ENCODE data around the gene CCDC85A. TPM values are rescaled to one million over a fixed set of nuclear protein-coding genes. Genes with fewer than 3 reads are reported as not detected.

The CCDC85A gene
- total RNA-seq, 1 donor from 2014 or later = 4.7 TPM

DNA sequence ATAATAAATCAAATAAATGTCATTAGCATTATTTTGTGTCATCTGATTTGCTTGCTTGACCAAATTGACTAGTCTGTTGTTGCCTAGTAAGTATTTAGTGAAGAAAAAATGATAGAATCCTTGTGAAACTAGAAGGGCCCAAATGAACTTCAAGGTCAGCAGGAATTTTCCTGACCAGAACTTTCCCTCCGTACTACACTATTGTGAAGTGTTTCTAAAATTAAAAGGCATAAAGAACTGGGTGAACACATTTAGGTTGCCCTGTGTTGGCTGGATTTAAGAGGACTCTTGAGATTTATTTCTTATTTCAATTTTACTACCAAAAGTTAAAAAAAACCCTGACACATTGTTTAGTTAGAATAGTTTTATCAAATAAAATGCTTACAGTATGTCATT is 142.6 kb downstream of the CCDC85A start:
- Histone ChIP-seq H3K4me3 (no peak overlapping the region), H3K9me3 (no peaks in the 10 kb centered on the region), H3K27ac (no peak overlapping the region), H3K27me3 (no peaks in the 10 kb centered on the region), H3K36me3 (no peaks in the 10 kb centered on the region), H3K4me1 (no peaks in the 10 kb centered on the region)
- no peak for DNase-seq (ENCODE audit: extremely low spot score in 2 of 2)
- TF ChIP-seq, protein P1, sequence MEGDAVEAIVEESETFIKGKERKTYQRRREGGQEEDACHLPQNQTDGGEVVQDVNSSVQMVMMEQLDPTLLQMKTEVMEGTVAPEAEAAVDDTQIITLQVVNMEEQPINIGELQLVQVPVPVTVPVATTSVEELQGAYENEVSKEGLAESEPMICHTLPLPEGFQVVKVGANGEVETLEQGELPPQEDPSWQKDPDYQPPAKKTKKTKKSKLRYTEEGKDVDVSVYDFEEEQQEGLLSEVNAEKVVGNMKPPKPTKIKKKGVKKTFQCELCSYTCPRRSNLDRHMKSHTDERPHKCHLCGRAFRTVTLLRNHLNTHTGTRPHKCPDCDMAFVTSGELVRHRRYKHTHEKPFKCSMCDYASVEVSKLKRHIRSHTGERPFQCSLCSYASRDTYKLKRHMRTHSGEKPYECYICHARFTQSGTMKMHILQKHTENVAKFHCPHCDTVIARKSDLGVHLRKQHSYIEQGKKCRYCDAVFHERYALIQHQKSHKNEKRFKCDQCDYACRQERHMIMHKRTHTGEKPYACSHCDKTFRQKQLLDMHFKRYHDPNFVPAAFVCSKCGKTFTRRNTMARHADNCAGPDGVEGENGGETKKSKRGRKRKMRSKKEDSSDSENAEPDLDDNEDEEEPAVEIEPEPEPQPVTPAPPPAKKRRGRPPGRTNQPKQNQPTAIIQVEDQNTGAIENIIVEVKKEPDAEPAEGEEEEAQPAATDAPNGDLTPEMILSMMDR (IDR thresholded peaks at IDR 0.05) = no peak
- TF ChIP-seq POLR2A (IDR thresholded peaks at IDR 0.05) = no peak
- TF ChIP-seq POLR2AphosphoS5 (IDR thresholded peaks at IDR 0.05; ENCODE audit: insufficient read depth in 1 of 2, low read depth in 1 of 2) = no peak
- intact Hi-C loops (cut with DNase I) = no loop called here

DNA sequence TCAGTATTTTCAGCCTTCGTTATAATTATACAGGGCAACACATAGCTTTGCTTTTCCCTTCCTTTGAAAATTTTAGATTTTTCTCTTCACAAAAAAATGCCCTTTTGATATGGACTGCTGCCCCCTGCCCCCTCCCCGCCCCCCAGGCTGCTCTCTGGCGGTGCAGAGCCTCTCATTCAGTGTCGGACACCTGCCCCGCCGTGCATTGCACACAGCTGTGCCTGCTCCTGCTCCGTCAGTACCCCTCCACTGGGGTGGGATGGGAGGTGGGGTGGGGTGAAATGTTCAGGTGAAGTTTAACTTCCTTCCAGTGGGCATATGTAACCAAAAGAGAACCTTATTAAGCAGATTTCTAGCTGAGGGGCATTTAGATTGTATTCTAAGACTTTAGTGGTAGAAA is 148.0 kb downstream of the CCDC85A start:
- no peaks in the 10 kb centered on the region for H3K36me3 ChIP-seq
- TF ChIP-seq, protein P1 (IDR thresholded peaks at IDR 0.05) = no peak
- TF ChIP-seq POLR2A (IDR thresholded peaks at IDR 0.05) = no peak
- H3K27me3 ChIP-seq = no peaks in the 10 kb centered on the region
- DNase-seq (ENCODE audit: extremely low spot score in 2 of 2) = no peak
- intact Hi-C loops (cut with DNase I) = no loop called here
- H3K4me1 ChIP-seq = no peaks in the 10 kb centered on the region
- H3K27ac ChIP-seq = no peak overlapping the region
- no peaks in the 10 kb centered on the region for H3K9me3 ChIP-seq
- H3K4me3 ChIP-seq = no peak overlapping the region

- H3K36me3 ChIP-seq = no peaks in the 10 kb centered on the region
- no peaks in the 10 kb centered on the region for H3K9me3 ChIP-seq
- intact Hi-C loops (cut with DNase I) = no loop called here
- H3K27ac ChIP-seq = no peak overlapping the region
- TF ChIP-seq POLR2A (IDR thresholded peaks at IDR 0.05) (no peak), POLR2AphosphoS5 (IDR thresholded peaks at IDR 0.05; ENCODE audit: insufficient read depth in 1 of 2, low read depth in 1 of 2) (no peak)
- TF ChIP-seq, protein P1 (IDR thresholded peaks at IDR 0.05) = no peak
- H3K4me3 ChIP-seq = no peak overlapping the region
- no peaks in the 10 kb centered on the region for H3K27me3 ChIP-seq
- no peak for DNase-seq (ENCODE audit: extremely low spot score in 2 of 2)
- H3K4me1 ChIP-seq = no peaks in the 10 kb centered on the region
Measured at GRCh38 chr2:56333812-56334485, 150.2 kb downstream of the CCDC85A start.

- DNase-seq (ENCODE audit: extremely low spot score in 2 of 2) = no peak
- Histone ChIP-seq H3K27me3 (no peaks in the 10 kb centered on the region), H3K9me3 (no peaks in the 10 kb centered on the region), H3K36me3 (no peaks in the 10 kb centered on the region), H3K4me3 (no peak overlapping the region), H3K4me1 (no peaks in the 10 kb centered on the region), H3K27ac (no peak overlapping the region)
- no peak for TF ChIP-seq POLR2A (IDR thresholded peaks at IDR 0.05)
- TF ChIP-seq, protein P1 (IDR thresholded peaks at IDR 0.05) = no peak
- TF ChIP-seq POLR2AphosphoS5 (IDR thresholded peaks at IDR 0.05; ENCODE audit: insufficient read depth in 1 of 2, low read depth in 1 of 2) = no peak
- intact Hi-C loops (cut with DNase I) = no loop called here
Measured at GRCh38 chr2:56334622-56335021, 150.8 kb downstream of the CCDC85A start.

DNA sequence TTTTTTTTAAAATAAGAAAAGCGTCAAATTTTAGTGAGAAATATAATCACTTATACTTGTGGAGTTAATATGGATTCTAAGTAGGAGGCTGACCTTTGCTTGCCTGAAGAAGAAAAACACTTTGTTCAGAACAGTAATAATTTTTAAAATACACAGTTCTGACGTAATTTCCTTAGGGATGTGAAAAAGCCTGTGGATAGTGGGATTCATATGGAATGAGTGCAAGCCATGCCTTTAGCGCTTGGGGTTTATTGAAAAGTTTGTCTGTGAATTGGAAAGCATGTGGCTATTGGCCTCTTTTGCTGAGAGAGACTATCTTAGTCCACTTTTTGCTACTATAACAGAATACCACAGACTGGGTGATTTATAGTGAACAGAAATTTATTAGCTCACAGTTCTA is 151.3 kb downstream of the CCDC85A start:
- H3K27ac ChIP-seq = no peak overlapping the region
- H3K9me3 ChIP-seq = no peaks in the 10 kb centered on the region
- no peaks in the 10 kb centered on the region for H3K36me3 ChIP-seq
- H3K4me3 ChIP-seq = no peak overlapping the region
- H3K4me1 ChIP-seq = no peaks in the 10 kb centered on the region
- TF ChIP-seq POLR2A (IDR thresholded peaks at IDR 0.05) = no peak
- TF ChIP-seq, protein P1 (IDR thresholded peaks at IDR 0.05) = no peak
- TF ChIP-seq POLR2AphosphoS5 (IDR thresholded peaks at IDR 0.05; ENCODE audit: insufficient read depth in 1 of 2, low read depth in 1 of 2) = no peak
- intact Hi-C loops (cut with DNase I) = no loop called here
- no peak for DNase-seq (ENCODE audit: extremely low spot score in 2 of 2)
- no peaks in the 10 kb centered on the region for H3K27me3 ChIP-seq

Data from vagina (tissue), 2 donors.